Measurements from ENCODE around the gene XPA. TPM values are rescaled to one million over a fixed set of nuclear protein-coding genes. Genes with fewer than 3 reads are reported as not detected.

XPA gene
- total and polyA plus RNA-seq, 2 of the 13 experiments (the other 11 are each of a cell fraction or from before 2014, with no cell fraction given): 2.3 to 15.2 TPM

DNA sequence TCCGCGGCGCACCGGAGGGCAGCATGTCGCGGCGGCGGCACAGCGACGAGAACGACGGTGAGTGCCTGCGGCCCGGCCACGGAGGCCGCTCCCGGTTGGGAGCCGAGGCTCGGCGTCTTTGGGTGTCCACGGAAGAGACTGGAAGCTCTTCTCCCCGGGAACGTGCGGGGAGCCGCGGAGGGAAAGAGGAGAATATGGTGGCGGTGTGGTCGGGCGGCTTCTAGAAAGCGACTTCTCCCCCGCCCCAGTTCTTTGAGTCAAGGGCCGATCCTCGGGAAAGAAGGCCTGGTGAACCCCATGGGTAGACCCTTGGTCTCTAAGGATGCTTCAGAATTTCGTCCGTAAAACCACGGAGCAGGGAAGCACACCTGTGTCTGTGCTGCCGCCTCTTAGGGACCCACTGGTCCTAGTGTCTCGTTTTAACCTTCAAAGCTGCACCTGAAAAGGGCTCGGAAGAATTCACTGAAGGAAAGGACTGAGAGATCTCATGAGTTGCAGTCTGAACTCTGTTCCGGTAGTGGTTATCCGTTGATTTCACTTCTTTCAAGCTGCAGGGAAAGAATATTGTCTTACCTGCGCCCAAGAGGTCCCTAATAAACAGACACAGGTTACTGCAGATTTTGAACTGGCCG is 63.2 kb downstream of the XPA start (continued):
- TF ChIP-seq TBX3 (IDR thresholded peaks at IDR 0.05; ENCODE audit: borderline replicate concordance) (no peak), SAP130 (CRISPR knock-in tag; IDR thresholded peaks at IDR 0.05; ENCODE audit: low read depth) (peak; percentile 36; the same call in 1 of the 2 replicates), ZFP90 (CRISPR knock-in tag; IDR thresholded peaks at IDR 0.05; ENCODE audit: borderline replicate concordance) (no peak; the same call in 1 of the 2 replicates), ZNF343 (CRISPR knock-in tag; IDR thresholded peaks at IDR 0.05) (no peak), NCOA2 (CRISPR knock-in tag; IDR thresholded peaks at IDR 0.05) (no peak), HNRNPK (IDR thresholded peaks at IDR 0.05; ENCODE audit: low read depth, low read length, poor library complexity, severe bottlenecking) (no peak), SSRP1 (CRISPR knock-in tag; IDR thresholded peaks at IDR 0.05) (no peak), ZNF841 (CRISPR knock-in tag; IDR thresholded peaks at IDR 0.05; ENCODE audit: borderline replicate concordance) (no peak), MBNL3 (CRISPR knock-in tag; conservative IDR thresholded peaks at IDR 0.05) (no peak), MEF2D (CRISPR knock-in tag; IDR thresholded peaks at IDR 0.05) (no peak), MXD4 (CRISPR knock-in tag; IDR thresholded peaks at IDR 0.05) (no peak), ZNF451 (CRISPR knock-in tag; IDR thresholded peaks at IDR 0.05) (peak; percentile 2; the same call in 1 of the 2 replicates), ZNF878 (CRISPR knock-in tag; IDR thresholded peaks at IDR 0.05) (no peak), NFIC (IDR thresholded peaks at IDR 0.05; ENCODE audit: low read length) (no peak), TSC22D2 (CRISPR knock-in tag; IDR thresholded peaks at IDR 0.05; ENCODE audit: borderline replicate concordance) (no peak)
- TF ChIP-seq, protein P1, sequence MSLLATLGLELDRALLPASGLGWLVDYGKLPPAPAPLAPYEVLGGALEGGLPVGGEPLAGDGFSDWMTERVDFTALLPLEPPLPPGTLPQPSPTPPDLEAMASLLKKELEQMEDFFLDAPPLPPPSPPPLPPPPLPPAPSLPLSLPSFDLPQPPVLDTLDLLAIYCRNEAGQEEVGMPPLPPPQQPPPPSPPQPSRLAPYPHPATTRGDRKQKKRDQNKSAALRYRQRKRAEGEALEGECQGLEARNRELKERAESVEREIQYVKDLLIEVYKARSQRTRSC (CRISPR knock-in tag; IDR thresholded peaks at IDR 0.05; ENCODE audit: low read depth): no peak
- TF ChIP-seq, protein P2, sequence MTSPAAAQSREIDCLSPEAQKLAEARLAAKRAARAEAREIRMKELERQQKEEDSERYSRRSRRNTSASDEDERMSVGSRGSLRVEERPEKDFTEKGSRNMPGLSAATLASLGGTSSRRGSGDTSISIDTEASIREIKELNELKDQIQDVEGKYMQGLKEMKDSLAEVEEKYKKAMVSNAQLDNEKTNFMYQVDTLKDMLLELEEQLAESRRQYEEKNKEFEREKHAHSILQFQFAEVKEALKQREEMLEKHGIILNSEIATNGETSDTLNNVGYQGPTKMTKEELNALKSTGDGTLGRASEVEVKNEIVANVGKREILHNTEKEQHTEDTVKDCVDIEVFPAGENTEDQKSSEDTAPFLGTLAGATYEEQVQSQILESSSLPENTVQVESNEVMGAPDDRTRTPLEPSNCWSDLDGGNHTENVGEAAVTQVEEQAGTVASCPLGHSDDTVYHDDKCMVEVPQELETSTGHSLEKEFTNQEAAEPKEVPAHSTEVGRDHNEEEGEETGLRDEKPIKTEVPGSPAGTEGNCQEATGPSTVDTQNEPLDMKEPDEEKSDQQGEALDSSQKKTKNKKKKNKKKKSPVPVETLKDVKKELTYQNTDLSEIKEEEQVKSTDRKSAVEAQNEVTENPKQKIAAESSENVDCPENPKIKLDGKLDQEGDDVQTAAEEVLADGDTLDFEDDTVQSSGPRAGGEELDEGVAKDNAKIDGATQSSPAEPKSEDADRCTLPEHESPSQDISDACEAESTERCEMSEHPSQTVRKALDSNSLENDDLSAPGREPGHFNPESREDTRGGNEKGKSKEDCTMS (CRISPR knock-in tag; conservative IDR thresholded peaks at IDR 0.05): no peak
- TF ChIP-seq, protein P3, sequence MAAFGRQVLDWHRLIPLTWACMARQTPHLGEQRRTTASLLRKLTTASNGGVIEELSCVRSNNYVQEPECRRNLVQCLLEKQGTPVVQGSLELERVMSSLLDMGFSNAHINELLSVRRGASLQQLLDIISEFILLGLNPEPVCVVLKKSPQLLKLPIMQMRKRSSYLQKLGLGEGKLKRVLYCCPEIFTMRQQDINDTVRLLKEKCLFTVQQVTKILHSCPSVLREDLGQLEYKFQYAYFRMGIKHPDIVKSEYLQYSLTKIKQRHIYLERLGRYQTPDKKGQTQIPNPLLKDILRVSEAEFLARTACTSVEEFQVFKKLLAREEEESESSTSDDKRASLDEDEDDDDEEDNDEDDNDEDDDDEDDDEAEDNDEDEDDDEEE (CRISPR knock-in tag; IDR thresholded peaks at IDR 0.05): no peak
- TF ChIP-seq, protein P4, sequence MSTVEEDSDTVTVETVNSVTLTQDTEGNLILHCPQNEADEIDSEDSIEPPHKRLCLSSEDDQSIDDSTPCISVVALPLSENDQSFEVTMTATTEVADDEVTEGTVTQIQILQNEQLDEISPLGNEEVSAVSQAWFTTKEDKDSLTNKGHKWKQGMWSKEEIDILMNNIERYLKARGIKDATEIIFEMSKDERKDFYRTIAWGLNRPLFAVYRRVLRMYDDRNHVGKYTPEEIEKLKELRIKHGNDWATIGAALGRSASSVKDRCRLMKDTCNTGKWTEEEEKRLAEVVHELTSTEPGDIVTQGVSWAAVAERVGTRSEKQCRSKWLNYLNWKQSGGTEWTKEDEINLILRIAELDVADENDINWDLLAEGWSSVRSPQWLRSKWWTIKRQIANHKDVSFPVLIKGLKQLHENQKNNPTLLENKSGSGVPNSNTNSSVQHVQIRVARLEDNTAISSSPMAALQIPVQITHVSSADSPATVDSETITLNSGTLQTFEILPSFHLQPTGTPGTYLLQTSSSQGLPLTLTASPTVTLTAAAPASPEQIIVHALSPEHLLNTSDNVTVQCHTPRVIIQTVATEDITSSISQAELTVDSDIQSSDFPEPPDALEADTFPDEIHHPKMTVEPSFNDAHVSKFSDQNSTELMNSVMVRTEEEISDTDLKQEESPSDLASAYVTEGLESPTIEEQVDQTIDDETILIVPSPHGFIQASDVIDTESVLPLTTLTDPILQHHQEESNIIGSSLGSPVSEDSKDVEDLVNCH (CRISPR knock-in tag; IDR thresholded peaks at IDR 0.05): no peak
- TF ChIP-seq, protein P5, sequence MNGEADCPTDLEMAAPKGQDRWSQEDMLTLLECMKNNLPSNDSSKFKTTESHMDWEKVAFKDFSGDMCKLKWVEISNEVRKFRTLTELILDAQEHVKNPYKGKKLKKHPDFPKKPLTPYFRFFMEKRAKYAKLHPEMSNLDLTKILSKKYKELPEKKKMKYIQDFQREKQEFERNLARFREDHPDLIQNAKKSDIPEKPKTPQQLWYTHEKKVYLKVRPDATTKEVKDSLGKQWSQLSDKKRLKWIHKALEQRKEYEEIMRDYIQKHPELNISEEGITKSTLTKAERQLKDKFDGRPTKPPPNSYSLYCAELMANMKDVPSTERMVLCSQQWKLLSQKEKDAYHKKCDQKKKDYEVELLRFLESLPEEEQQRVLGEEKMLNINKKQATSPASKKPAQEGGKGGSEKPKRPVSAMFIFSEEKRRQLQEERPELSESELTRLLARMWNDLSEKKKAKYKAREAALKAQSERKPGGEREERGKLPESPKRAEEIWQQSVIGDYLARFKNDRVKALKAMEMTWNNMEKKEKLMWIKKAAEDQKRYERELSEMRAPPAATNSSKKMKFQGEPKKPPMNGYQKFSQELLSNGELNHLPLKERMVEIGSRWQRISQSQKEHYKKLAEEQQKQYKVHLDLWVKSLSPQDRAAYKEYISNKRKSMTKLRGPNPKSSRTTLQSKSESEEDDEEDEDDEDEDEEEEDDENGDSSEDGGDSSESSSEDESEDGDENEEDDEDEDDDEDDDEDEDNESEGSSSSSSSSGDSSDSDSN (CRISPR knock-in tag; IDR thresholded peaks at IDR 0.05): no peak; the same call in 1 of the 2 replicates
- TF ChIP-seq, protein P6, sequence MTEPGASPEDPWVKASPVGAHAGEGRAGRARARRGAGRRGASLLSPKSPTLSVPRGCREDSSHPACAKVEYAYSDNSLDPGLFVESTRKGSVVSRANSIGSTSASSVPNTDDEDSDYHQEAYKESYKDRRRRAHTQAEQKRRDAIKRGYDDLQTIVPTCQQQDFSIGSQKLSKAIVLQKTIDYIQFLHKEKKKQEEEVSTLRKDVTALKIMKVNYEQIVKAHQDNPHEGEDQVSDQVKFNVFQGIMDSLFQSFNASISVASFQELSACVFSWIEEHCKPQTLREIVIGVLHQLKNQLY (CRISPR knock-in tag; IDR thresholded peaks at IDR 0.05): no peak

All from HepG2 (cell line).